ENCODE results near the gene PRELID1.
"Not testable (repeated sequence)": the region's sequence is repeated elsewhere in the genome, so short reads cannot be mapped to it uniquely, and the experiment has no call there.

PRELID1 gene

DNA sequence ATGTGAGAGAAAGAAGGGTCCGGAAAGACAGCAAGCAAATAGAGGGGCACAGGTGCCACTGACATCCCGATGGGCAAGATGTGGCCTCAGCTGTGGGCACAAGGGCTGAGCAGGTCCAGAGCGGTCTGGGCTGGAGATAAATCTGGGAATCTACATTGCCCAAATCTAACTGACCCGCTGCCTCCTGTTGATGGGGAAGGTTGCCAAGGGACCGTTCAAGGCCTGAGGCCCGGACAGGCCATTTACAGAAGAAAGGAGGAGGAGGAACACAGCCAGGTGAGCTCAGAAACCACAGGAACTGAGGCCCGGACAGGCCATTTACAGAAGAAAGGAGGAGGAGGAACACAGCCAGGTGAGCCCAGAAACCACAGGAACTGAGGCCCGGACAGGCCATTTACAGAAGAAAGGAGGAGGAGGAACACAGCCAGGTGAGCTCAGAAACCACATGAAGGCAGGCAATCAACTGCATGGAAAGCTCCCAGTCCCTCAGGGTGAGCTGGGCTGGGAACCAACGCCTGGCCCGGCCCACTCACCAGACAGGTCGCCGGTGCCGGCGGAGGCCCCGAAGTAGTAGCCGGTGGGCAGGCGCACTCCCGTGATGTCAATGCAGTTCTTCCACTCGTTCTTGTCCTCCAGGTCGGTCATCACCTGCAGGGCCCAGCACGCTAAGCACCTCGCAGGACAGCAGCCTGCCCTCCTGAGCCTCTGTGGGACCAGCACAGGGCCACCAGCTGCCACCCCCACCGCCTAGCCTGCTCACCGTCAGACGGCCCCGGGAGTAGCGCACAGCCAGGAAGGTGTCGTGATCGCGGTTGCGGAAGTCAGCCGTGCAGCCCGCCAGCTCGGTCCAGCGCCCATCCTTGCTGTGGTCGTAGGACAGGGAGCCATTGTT is 33.2 kb downstream of the PRELID1 start:
- DNase-seq: no peak

DNA sequence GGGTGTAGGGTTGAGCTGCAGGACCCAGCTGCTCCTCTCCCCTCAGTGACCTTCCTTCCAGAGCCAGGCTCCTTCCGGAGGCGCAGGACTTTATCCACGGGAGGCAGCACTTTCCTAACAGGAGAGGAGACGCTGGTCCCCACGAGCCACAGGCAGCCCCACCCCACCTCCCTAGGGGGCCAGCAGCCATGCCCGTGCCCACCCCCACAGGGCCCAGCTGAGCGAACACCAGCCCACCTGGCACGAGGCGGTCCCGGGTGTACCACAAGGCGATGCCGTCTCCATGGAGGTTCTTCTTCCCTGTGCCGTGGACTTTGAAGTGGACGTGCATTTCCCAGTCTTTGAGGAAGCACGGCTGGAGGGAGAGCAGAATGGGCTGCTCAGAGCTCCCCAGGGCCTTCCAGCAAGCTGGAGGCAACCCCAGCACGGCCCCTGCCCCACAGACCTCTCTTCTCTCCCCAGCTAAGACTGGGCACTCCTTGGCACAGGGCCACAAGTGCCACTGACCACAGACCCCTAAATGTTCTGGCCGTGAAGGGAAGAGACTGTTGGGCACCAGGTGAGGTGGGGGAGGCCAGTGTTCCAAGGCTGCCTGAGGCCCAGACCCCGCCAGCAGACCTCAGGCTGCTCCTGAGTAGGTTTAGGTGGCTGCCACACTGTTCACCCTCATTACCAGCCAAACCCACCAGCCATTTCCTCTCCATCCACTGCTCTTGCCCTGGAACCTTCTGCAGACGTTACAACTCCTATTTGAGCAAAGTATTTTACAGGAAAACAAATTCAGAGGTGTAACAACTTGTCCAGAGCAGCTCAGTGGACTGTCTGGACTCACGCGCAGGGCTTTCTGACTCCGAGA is 34.9 kb downstream of the PRELID1 start:
- no peak for DNase-seq

DNA sequence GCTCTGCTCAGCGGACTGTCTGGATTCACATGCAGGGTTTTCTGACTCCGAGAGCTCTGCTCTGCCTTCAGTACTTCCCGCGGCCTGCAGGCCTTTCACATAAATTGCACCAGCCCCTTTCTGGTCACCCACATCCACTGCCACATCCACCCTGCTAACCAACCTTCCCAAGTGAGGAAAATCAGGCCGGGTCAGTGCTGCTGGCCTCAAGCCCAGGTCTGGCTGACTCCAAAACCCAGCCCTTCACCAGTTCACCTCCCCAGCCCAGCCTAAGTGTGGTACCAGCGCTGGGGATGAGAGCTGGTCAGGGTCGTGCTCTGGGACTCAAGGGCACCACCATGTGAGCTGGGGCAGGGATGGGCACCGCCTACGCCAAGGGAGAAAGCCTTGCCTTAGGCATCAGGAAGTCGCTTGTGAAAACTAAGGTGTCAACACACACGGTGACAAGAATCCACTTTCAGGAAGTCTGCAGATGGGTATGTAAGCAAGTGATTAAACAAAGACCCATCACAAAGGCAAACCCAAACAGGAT is 35.6 kb downstream of the PRELID1 start:
- DNase-seq: no peak

DNA sequence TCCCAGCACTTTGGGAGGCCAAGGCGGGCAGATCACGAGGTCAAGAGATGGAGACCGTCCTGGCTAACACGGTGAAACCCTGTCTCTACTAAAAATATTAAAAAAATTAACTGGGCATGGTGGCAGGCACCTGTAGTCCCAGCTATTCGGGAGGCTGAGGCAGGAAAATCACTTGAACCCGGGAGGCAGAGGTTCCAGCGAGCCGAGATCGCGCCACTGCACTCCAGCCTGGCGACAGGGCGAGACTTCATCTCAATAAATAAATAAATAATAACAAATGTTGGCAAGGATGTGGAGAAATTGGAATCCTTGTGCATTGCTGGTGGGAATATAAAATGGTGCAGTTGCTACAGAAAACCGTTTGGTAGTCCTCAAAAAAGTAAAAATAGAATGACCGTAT is 39.4 kb downstream of the PRELID1 start:
- not testable (repeated sequence) for DNase-seq

DNA sequence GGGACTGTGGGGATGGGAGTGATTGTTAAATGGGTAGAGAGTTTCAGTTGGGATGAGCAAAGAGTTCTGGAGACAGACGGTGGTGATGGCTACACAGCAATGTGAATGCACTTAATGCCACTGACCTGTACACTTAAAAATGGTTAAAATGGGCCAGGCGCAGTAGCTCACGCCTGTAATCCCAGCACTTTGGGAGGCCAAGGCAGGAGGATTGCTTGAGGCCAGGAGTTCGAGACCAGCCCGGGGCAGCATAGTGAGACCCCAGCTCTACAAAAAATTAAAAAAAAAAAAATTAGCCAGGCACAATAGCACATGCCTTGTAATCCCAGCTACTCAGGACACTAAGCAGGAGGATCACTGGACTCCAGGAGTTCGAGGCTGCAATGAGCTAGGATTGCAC is 40.2 kb downstream of the PRELID1 start:
- no peak for DNase-seq

DNA sequence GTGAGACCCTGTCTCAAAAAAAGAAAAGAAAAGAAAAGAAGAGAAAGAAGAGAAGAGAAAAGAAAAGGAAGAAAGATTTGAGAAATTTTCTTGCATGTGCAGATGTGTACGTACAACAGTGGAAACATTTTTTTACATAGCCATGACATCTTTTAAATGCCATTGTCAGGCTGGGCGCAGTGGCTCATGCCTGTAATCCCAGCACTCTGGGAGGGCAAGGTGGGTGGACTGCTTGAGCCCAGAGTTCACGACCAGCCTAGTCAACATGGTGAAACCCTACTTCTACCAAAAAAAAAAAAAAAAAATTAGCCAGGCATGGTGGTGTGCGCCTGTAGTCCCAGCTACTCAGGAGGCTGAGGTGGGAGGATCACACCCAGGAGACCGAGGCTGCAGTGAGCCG is 41.3 kb downstream of the PRELID1 start:
- no peak for DNase-seq

DNA sequence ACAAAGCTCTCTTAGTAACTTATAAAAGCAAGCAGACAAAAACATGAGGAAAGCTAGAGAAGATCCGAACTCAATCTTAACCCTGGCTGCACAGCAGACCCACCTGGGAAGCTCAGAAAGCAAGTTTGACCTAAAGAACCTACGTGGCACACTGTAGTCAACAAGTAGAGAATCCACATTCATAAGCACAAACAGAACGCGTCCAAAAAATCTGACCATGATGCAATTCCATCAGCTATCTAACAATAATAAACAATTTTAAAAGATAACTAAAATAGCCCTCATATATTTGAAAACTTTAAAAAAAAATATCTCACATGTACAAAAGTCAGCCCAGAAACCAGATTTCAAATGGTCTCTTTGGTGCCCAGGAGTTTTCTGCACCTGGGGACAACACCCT is 43.2 kb downstream of the PRELID1 start:
- no peak for DNase-seq

DNA sequence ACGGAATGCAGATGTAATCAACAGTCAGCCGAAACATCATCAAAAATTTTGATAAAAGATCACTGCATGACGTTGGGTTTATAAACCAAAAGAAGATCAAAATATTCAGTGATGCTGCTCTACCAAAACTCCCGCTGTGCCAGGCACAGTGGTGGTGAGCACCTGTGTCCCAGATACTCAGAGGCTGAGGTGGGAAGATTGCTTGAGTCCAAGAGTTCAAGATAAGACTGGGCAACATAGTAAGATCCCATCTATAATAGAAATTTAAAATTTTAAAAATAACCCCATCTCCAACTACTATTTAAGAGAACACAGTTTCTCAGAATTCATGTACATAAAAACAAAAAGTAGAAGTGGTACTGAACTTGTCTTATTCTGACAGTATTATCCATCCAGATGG is 44.1 kb downstream of the PRELID1 start:
- no peak for DNase-seq

DNA sequence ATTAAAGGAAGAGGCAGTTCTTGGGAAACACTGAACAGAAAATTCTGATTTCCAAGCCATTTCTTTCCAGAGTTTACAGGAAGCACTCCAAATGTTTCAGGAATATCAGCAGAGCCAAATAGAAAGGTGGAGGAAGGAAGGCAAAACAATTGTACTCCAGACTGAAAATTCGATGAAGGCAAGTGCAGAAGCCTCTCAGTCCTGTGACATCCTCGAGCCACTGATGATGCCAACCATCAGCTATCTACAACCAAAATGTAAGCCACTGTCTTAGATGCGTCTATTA is 45.7 kb downstream of the PRELID1 start:
- DNase-seq: no peak

DNA sequence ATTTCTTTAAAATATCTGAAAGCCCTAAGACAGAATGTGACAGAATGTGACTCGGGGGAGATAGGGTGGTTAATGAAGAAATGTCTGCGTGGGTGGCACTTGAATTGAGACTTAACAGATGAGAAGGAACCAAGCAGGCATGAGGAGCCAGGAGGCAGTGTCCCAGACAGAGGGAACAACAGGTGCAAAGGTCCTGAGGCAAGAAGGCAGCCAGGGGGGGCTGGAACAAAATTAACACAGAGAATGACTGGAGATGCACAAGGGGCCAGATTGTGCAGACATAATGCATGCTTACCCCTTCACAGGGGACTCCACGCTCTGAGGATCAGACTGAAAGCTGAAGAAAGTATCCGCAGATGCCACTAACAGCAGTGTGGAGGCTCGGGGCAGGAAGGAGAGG is 46.2 kb downstream of the PRELID1 start:
- DNase-seq: no peak

DNA sequence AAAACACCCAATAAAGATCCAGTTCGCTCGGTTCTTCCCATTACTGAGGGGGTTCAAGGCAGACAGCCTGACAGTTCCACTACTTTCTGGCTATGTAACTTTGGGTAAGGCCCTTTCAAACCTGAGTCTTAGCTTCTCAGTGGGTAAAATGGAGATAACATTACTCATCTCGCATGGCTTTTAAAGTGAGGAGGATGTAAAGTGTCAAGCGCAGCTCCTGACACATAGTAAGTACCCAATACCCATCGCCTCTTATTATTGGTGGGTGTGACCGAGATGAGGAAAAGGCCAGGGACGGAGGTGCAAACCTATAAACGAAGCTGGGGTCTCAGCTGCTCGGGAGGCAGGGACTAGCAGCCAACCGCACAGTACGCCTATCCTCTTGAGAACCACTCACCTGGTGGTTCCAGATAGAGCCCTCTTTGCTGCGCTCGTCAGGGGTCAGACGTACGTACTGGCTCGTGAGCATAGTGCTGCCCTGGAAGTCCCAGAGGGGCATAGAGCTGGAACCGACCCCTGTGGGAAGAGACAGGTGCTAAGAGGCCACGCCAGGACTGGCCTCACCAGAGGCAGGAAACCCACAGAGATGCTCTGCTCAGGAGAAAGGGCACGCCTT is 47.3 kb downstream of the PRELID1 start:
- no peak for DNase-seq

DNA sequence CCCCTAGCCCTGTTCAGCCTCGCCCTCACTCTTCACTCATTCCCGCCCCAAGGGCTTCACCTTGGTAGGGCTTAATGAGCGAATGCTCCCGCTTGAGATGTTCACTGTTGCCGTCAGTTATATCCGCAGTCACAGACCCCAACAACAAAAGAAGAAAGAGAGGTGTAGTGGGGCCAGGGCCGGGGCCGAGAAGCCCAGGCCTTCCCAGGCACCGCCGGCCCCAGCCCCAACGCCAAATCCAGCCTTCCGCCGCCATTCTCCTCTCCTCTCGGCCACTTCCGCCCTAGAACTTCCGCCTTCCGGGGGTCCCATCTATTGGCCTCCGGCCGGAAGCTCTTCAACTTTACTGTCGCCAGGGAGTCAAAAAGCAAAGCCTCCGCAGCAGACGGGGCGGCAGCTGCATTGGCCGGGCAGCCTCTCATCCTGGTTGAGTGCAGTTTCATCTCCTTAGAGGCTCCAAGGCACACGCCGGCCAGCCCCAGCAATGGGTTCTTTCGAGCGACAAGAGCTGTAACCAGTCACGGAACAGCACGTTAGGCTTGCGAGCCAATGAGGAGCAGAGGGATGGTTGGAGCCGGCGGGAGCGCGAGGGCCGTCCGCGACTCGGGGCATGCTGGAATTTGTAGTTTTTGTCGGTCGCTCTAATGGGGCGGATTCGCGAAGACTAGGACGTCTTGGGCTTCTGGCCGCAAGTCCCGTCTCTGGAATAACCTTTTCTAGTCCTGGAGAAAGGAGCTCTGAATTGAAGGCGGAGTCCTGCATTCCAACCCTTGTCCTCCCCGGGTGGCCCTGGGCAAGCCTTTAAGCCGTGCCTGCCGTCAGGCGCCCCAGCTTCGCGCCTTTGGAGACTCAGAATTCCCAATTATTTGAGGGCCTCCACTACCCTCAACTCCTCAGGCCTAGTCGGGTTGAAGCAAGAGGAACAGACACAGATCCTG is 48.1 kb downstream of the PRELID1 start, which contains the start of gene LMAN2:
TSS of gene LMAN2 (minus strand) at position 277 of the 938 bp plus-strand sequence. CDS start at position 256, 21 bp downstream.
- DNase-seq: peak; percentile 97

DNA sequence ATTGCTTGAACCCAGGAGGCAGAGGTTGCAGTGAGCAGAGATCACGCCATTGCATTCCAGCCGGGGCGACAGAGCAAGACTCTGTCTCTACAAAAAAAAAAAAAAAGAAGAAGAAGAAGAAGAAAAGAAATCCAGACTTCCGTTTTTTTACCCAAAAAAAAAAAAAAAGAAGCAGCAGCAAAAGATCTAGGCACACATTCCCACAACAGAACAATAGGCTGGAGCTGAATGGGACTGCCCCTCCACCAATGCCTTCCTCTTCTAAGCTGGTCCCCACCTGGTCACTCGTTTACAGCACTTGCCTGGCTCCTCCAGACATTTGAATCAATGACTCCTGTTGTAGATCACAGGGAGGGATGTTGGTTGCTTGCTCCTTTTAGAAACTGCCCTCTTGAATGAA is 49.5 kb downstream of the PRELID1 start:
- DNase-seq: no peak

DNA sequence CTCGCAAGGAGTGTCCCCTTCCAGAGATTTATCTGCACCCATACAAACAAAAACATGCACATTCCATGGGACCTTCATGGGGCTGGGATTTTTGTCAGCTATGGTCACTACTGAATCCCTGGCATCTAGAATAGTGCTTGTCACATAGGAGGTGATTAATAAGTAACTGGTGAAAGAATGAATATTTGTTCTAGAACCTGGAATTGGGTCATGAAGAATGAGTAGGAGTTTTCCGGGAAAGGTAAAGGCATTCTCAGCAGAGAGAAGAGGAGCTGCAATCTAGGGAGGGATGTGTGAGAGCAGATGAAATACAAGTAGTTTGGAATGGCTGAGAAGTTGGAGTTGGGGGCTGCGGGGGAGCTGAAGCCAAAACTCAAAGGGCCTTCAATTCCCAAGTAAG is 50.7 kb downstream of the PRELID1 start:
- DNase-seq: no peak

DNA sequence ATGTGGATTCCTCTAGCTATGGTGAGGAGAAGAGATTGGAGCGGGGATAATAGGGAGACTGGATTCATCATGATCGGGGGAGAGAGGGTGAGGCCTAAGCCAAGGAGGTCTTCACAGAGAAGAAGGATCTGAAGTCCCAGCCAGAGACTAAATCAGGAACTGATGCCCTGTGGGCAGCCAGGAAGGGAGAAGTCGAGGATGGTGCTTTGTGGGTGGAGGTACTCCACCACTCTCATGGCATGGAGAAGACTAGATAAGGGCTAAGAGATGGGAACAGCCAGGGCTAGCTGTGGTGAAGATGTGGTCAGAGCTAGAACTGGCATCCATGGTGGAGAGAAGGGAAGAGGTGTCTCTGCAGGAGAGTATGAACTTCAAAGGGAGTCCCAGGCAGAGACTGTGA is 51.1 kb downstream of the PRELID1 start:
- DNase-seq: no peak

DNA sequence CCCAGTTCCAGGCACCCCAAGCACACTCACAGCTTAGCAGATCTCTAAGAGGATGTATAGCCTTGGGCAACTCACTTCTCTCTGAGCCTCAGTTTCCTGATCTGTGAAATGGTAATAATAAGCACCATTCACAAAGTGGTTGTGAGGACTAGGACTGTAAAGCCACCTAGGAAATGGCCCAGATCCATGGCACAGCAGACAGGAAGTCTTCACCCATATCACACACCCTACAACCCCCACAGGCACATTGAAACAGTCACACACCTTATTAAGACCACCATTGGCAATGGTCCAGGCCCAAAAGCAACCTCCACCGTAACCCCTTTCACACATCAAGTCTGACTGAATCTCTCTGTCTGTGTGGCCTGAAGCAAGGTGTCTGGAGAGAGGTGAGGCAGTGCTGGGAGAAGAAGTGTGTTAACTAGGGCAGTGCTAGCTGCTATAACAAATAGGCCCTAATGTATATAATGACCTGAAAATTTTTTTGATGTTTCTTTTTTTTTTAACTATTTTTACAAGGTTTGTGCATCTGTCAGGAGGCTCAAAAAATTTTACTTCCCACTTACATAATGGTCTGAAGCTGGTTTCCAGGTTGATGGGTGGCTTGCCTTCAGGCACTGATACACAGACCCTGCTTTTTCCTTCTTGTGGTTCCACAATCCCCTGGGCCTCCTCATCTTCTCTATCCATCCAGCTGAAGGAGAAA is 51.7 kb downstream of the PRELID1 start:
- no peak for DNase-seq

DNA sequence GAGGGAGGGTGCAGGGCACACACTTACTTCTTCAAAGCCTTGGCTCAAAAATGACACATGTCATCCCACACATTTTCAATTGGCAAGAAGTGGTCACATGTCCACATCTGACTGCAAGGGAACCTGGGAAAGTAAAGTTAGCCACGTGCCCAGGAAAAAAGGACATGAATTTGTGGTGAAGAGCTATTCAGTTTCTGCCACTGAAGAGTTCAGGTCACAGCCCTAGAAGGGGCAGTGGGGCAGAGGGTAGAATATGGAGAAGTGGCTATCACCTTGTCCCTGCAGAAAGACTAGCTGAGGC is 52.2 kb downstream of the PRELID1 start:
- DNase-seq: no peak
